Esophagus (tissue), 2 donors: Measurements from ENCODE around the gene TMEM91. TPM values are rescaled to one million over a fixed set of nuclear protein-coding genes. Genes with fewer than 3 reads are reported as not detected.

Experiments used
- H3K27ac ChIP-seq, 2 donors: one replicate each; pipeline ENCODE4 v1.5.1; 2013; ENCODE audit warnings: low read depth in 2 of 2, mild to moderate bottlenecking in 2 of 2, inconsistent platforms in 1 of 2, low read length in 1 of 2, moderate library complexity in 1 of 2
- H3K27me3 ChIP-seq, 2 donors: one replicate each; pipeline ENCODE4 v1.6.1; 2013; ENCODE audit warnings: low read length in 2 of 2, control low read depth in 1 of 2, mild to moderate bottlenecking in 1 of 2; ENCODE audit not compliant: insufficient read depth in 2 of 2, control insufficient read depth in 1 of 2
- H3K36me3 ChIP-seq, 2 donors: one replicate each; pipeline ENCODE4 v1.6.1; 2013; ENCODE audit warnings: low read length in 1 of 2; ENCODE audit not compliant: control insufficient read depth in 2 of 2, insufficient read depth in 2 of 2
- H3K4me1 ChIP-seq, 2 donors: one replicate each; pipeline ENCODE4 v1.6.1; 2013; ENCODE audit warnings: low read length in 1 of 2; ENCODE audit not compliant: control insufficient read depth in 2 of 2, insufficient read depth in 2 of 2
- H3K4me3 ChIP-seq, 2 donors: one replicate each; pipeline ENCODE4 v1.5.1; 2013; ENCODE audit warnings: low read length in 2 of 2, mild to moderate bottlenecking in 2 of 2, low read depth in 1 of 2, moderate library complexity in 1 of 2
- H3K9me3 ChIP-seq, 2 donors: one replicate each; pipeline ENCODE4 v1.6.1; 2013; ENCODE audit warnings: mild to moderate bottlenecking in 2 of 2, low read depth in 1 of 2, low read length in 1 of 2, moderate library complexity in 1 of 2; ENCODE audit not compliant: control insufficient read depth in 2 of 2, insufficient read depth in 1 of 2
- WGBS, 2 donors: extraction: QIAGEN DNeasy Blood & Tissue Kit; methylation state at CpG; one replicate each; pipeline ENCODE4 v1.1.7; 2013; 5-methylcytosine and 5-hydroxymethylcytosine counted together
- polyA plus RNA-seq, 2 donors: library from polyadenylated mRNA; stranded (reverse); fragments of 200-250 nt; gene quantifications; one replicate each; pipeline ENCODE4 v1.2.3, GENCODE V29; 2013
- donor health status: healthy with polysubstance abuse.
- donor health status: Bipolar disorder and iron deficiency.

Gene TMEM91
- polyA plus RNA-seq, 2 donors, result 13.8 to 17.3 TPM

DNA sequence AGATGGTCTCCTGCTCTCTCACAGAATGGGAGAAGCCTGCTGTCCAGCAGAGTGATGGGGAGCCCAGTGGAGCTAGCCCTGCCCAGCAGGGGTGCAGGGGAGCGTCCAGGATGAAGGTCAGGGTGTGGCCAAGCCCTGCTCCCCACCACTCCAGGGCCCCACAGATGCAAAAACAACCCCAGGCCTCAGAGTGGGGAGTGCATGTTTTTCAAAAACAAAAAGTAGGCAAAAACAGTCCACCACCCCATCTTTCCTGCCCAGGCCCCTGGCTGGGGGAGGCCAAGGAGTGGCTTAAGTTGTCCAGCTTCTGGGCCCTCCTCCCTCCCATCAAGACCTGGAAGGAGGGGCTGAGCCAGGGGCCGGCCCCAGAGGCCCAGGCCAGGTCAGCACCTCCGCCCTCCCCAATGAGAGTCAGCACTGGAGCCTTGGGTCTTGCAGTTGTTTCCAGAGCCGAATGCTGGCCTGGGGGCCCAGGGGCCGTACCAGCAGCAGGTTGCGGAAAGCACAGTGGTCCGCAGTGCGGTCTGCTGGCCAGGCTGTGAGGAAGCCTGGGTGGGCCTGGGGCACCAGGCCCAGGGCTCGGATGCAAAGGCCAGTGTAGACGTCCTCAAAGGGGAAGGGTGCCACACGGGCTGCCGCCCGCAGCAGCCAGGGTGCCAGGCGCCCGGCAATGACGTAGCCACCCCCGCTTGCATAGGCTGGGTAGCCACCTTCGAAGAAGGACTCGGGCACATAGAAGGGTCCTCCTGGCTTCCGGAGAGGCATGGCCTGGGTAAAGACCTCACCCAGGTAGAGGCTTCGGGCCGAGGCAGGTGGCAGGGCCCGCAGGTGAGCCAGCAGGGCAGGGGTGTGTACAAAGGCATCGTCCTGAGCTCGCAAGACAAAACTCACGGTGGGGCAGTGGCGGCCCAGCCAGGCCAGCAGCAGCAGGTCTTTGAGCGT lies 49.1 kb downstream of the TMEM91 start:
- peak overlapping the region in 1 of 2 donors; percentile 92 for H3K27ac ChIP-seq
- peak overlapping the region; percentile 65 to 76 for H3K4me3 ChIP-seq
- peaks cover 0 to 2% of the 10 kb centered on the region in 2 donors for H3K9me3 ChIP-seq
- peaks cover 2 to 31% of the 10 kb centered on the region in 2 donors for H3K4me1 ChIP-seq
- no peaks in the 10 kb centered on the region for H3K27me3 ChIP-seq
- 78 to 89% methylated on average over 28 of the region's 28 CpGs for WGBS, 2 donors
- H3K36me3 ChIP-seq, result peaks cover 11 to 51% of the 10 kb centered on the region in 2 donors

DNA sequence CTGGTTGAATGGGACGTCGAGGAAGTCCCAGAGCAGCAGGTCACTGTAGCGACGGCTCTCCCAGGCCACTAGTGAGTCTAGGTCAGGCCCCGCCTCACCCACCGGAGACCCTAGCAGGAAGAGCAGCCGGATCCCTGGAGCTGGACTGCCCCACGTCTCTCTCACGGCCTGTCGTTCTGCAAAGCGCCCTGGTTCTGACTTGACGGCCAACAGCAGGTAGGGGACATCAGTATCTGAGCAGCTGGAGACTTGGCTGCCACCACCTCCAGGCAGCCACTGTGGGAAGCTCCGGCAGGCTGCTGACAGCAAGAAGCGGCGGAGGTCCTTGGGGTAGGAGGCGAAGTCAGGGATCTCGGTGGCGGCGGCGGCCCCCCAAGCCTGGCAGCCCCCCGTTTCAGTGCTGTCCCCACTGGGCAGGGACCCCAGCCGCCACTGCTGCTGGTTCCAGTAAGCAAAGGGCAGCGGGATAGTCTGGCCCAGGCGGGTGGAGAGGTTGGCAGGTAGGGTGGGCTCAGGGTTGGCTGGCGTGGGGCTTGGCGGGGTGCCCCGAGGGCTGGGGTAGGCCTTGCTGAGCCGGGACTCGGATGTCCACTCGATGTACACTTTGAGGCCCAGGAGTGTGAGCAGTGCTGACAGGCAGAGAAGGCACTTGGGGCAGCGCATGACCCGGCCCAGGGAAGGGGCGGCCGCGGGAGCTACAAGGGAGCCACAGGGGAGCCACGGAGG lies 49.9 kb downstream of the TMEM91 start:
- H3K27ac ChIP-seq, result peak overlapping the region; percentile 86 to 92
- 59 to 69% methylated on average over 36 of the region's 36 CpGs for WGBS, 2 donors
- H3K9me3 ChIP-seq, result peaks cover 0 to 2% of the 10 kb centered on the region in 2 donors
- peaks cover 2 to 29% of the 10 kb centered on the region in 2 donors for H3K4me1 ChIP-seq
- H3K27me3 ChIP-seq, result no peaks in the 10 kb centered on the region
- peak overlapping the region; percentile 65 to 76 for H3K4me3 ChIP-seq
- H3K36me3 ChIP-seq, result peaks cover 11 to 49% of the 10 kb centered on the region in 2 donors

DNA sequence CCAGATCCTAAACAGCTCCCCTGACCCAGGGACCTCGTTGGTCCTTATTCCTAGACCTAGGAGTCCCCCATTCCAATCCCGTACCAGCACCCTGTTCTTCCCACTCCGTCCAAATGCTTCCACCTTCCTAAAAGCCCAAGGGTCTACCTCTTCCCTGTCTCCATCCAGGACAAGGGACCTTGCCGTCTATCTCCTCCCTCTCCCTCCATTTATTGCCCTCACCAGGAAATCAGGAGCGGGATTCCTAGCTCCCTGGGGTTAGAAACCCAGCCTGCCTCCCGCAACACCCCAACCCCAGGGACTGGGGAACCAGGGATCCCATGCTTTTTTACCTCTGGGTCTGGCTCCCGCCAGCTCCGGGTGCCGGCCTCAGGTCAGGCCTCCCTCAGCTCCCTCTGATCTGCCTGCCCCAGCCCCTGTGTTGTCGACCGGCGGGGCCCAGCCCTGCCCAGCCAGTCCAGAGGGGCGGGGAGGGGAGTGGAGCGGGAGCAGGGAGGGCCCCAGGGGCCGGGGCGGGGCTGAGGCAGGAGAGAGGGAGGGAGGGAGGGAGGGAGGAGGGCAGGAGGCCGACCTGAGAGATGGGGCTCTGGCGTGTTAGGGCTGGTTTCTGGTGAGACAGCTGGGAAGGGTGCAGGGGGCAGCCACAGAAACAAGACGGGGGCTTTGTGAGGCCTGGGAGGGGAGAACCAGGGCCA lies 50.8 kb downstream of the TMEM91 start, which contains the start of gene B3GNT8:
Gene B3GNT8, minus strand, starts transcription at position 423 of the 695 bp plus-strand sequence. CDS start 596 bp downstream, outside the sequence.
- Histone ChIP-seq H3K27me3 (no peaks in the 10 kb centered on the region), H3K4me3 (peak within 1 kb of the TSS; percentile 65 to 76), H3K4me1 (peaks cover 2 to 24% of the 10 kb centered on the region in 2 donors), H3K9me3 (no peaks in the 10 kb centered on the region), H3K27ac (peak within 1 kb of the TSS; percentile 86 to 97), H3K36me3 (peaks cover 18 to 50% of the 10 kb centered on the region in 2 donors)
- WGBS, 2 donors, result 10 to 14% methylated on average over 19 of the region's 19 CpGs

DNA sequence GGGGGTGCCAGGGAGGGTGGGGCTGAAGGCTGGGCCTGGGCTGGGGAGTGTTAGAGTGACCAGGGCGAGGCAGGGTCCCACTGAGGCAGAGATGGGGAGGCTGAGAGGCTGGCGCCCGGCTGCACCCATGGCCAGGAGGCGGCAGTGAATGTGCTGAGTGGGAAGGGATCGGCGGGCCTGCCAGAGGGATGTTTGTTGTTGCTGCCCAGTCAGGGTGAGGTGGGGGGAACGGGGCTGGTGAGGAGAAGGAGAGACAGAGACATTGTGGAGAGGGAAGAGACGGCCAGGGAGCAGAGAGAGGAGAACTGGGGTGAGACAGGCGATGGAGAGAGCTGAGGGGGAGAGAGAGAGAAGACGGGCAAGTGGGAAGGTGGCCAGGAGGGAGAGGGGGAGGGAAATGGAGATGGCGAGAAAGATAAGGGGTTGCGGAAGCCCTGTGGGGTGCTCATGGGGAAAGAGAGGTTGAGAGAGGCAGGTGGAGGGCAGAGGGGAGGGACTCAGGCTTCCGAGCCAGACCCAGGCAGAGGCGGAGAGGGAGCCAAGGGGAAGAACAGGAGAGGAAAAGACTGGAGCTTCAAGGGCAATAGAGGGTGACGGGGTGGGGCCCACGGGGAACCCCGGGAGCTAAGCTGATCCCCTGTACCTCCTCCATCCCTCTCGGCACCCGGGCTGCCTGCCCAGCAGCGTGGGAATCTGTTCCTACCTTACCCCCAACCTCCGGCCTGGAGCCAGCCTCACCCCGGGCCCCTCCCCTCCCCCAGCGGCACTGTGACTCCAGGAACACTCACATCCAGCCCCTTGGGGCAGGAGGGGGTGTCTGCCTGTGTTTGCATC lies 51.5 kb downstream of the TMEM91 start:
- Histone ChIP-seq H3K9me3 (no peaks in the 10 kb centered on the region), H3K27ac (peak overlapping the region; percentile 86 to 97), H3K27me3 (no peaks in the 10 kb centered on the region), H3K4me1 (peaks cover 2 to 23% of the 10 kb centered on the region in 2 donors), H3K4me3 (peak overlapping the region; percentile 59 to 76), H3K36me3 (peaks cover 12 to 49% of the 10 kb centered on the region in 2 donors)
- WGBS, 2 donors, result 6 to 12% methylated on average over 23 of the region's 23 CpGs

DNA sequence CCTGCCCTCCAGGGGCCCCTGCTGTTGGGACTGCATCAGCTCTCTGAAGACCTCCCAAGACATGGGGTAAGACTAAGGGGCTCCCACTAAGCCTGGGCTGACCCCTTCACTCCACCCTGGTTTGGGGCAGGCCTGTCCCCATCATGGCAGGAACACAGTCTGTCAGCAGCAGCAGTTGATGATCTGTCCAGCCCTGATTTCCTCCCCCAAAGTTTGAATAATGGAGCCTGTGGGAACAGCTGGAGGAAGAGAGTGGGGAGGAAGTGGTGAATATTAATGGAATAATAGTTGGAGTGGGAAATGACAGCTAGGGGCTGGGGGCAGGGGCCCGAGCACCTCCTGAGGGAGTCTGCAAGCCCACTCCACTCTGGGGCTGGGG lies 52.1 kb downstream of the TMEM91 start:
- Histone ChIP-seq H3K27ac (peak overlapping the region; percentile 86 to 97), H3K4me1 (peaks cover 2 to 22% of the 10 kb centered on the region in 2 donors), H3K9me3 (no peaks in the 10 kb centered on the region), H3K27me3 (no peaks in the 10 kb centered on the region), H3K4me3 (peak overlapping the region; percentile 59 to 76), H3K36me3 (peaks cover 8 to 49% of the 10 kb centered on the region in 2 donors)
- WGBS, 2 donors, result 64 to 69% methylated on average over 1 of the region's 1 CpG

DNA sequence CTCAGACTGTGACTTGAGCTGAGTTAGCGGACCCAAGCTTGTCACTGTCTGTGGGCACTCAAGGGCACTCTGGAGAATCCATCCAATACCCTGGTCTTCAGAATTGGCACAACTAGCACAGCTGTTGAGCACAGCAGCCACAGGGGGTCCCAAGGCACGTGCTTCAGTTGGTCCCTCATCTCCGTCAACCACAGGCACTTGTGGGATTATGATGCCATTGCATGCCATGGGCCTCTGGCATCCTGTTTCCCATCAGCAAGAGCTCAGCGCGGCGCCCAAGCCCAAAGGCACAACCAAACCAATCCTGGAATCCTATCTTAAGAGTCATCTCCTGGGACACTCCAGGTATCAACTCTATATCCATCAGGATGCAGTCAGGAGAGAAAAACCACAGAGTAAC lies 54.6 kb downstream of the TMEM91 start:
- no peaks in the 10 kb centered on the region for H3K9me3 ChIP-seq
- 78 to 79% methylated on average over 6 of the region's 6 CpGs for WGBS, 2 donors
- peaks cover 8 to 30% of the 10 kb centered on the region in 2 donors for H3K36me3 ChIP-seq
- no peak overlapping the region for H3K4me3 ChIP-seq
- H3K27ac ChIP-seq, result no peak overlapping the region
- H3K27me3 ChIP-seq, result no peaks in the 10 kb centered on the region
- H3K4me1 ChIP-seq, result peaks cover 2 to 12% of the 10 kb centered on the region in 2 donors

DNA sequence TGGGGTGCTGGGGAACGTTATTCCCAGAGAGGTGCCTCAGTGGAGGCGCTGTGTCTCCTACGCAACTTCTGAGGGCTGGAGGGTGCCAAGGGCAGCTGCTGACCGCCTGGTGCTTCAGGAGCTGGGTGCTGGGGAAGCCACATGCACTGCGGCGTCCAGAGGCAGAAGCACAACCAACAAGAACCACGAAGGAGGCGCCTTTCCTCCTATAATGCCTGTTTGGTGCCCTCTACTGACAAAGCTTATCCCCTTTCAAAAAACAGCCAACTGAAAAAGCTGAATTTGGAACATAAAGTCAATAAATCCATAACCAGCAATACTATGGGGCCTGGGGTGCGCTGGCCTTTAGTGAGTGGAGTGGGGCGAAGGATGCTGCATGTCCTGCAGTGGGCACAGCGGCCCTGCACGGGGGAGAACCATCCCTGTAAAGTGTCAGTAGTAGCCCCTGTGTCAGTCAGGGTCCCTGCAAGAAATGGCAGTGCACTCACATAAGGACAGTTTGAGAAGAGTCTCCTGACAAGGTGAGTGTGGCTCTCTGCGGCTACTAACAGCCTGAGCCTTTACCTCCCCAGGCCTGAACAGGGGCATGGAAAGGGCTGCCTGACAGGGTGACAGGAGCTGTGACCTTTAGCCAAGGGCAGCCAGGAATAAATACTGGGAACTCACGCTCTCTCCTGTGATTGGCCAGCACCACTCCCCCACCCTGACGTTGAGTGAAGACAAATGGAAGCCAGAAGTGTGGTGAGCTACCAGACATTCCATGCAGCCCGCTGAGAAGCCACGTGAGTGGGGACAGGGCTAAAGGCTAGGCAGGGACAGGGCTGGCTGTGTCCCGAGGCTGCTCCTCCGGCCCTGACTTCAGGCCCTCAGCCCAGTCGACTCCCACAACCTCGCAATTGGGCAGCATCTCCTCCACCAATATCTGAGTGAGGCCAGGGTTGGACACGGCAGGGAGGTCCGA lies 55.4 kb downstream of the TMEM91 start:
- Histone ChIP-seq H3K4me3 (no peak overlapping the region), H3K4me1 (peaks cover 2 to 4% of the 10 kb centered on the region in 2 donors), H3K27me3 (no peaks in the 10 kb centered on the region), H3K36me3 (peaks cover 8 to 23% of the 10 kb centered on the region in 2 donors), H3K9me3 (no peaks in the 10 kb centered on the region), H3K27ac (no peak overlapping the region)
- WGBS, 2 donors, result 74% methylated on average over 23 of the region's 23 CpGs

DNA sequence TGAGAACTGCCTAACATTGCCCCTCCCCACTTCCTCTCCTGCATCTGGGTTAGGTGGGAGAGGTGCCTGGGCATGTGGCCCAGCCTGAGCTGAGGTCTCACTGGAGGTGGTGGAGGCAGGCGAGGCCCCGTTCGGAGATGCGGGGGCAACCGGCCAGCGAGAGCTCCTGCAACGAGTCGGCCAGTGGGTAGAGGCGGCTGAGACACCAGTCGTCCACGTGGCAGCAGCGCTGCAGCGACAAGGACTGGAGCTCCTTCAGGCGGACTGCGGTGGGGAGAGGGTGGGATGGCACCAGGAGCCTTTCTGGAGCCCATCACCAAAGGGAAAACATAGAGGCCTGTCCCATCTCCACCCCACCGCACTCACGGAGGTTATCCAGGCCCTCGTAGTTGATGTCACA lies 56.8 kb downstream of the TMEM91 start:
- Histone ChIP-seq H3K27me3 (no peaks in the 10 kb centered on the region), H3K4me1 (peaks cover 2 to 4% of the 10 kb centered on the region in 2 donors), H3K27ac (no peak overlapping the region), H3K9me3 (no peaks in the 10 kb centered on the region), H3K36me3 (peaks cover 8 to 25% of the 10 kb centered on the region in 2 donors), H3K4me3 (no peak overlapping the region)
- WGBS, 2 donors, result 89 to 93% methylated on average over 18 of the region's 18 CpGs
